Ishikawa (cell line): Measurements from ENCODE around the gene FOSL1.

ENCODE experiments used
- CEBPB ChIP-seq: IDR thresholded peaks from 2 replicates; pipeline ENCODE4 v1.6.1; 2012
- CREB1 ChIP-seq: IDR thresholded peaks from 2 replicates; pipeline ENCODE4 v1.6.1; 2012; ENCODE audit warnings: low read depth
- EGR1 ChIP-seq: IDR thresholded peaks from 2 replicates; pipeline ENCODE4 v1.6.1; 2012
- EP300 ChIP-seq: IDR thresholded peaks from 2 replicates; pipeline ENCODE4 v1.6.1; 2012; ENCODE audit warnings: borderline replicate concordance
- FOXM1 ChIP-seq: IDR thresholded peaks from 2 replicates; pipeline ENCODE4 v1.6.1; 2012; ENCODE audit warnings: low read depth, borderline replicate concordance
- NFIC ChIP-seq: IDR thresholded peaks from 2 replicates; pipeline ENCODE4 v1.6.1; 2012
- RAD21 ChIP-seq: IDR thresholded peaks from 2 replicates; pipeline ENCODE4 v1.6.1; 2012; ENCODE audit warnings: low read depth
- TAF1 ChIP-seq: IDR thresholded peaks from 2 replicates; pipeline ENCODE4 v1.6.1; 2012; ENCODE audit warnings: low read depth, mild to moderate bottlenecking
- TCF12 ChIP-seq: IDR thresholded peaks from 2 replicates; pipeline ENCODE4 v1.6.1; 2012; ENCODE audit warnings: low read depth
- TEAD4 ChIP-seq: IDR thresholded peaks from 2 replicates; pipeline ENCODE4 v1.6.1; 2012
- YY1 ChIP-seq: IDR thresholded peaks from 2 replicates; pipeline ENCODE4 v1.6.1; 2012; ENCODE audit warnings: low read depth
- ZBTB7A ChIP-seq: IDR thresholded peaks from 2 replicates; pipeline ENCODE4 v1.6.1; 2012; ENCODE audit warnings: low read depth
- TF ChIP-seq, protein P1 (sequence below): IDR thresholded peaks from 2 replicates; pipeline ENCODE4 v1.6.1; 2012
- TF ChIP-seq, protein P2 (sequence below): IDR thresholded peaks from 2 replicates; pipeline ENCODE4 v1.6.1; 2012
- TF ChIP-seq, protein P3 (sequence below): IDR thresholded peaks from 2 replicates; pipeline ENCODE4 v1.6.1; 2012; ENCODE audit warnings: low read depth, mild to moderate bottlenecking

FOSL1 gene

DNA sequence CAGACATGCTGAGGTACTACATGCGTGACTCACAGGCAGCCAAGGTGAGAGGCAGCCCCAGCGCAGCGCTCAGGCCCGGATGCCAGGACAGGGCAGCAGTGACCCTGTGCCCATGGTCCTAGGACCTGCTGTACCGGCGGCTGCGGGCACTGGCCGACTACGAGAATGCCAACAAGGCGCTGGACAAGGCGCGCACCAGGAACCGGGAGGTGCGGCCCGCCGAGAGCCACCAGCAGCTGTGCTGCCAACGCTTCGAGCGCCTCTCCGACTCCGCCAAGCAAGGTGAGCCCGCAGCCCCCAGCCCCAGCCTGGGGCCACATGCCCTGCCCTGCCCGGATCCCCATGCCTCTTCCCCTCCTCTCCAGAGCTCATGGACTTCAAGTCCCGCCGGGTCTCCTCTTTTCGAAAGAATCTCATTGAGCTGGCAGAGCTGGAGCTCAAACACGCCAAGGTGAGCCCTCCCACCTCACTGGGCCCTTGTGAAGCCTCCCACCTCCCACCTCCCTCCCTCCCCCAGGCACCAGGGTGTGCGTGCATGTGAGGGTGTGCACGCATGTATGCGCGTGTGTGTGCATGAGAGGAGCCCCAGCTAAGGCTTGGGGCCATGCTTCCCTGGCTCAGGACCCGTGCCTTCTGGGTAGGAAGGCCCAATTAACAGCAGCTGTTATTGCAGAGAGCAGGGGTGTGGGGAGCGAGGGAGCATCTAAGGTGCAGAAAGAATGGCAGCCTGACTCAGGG lies 47.5 kb downstream of the FOSL1 start:
- TF ChIP-seq TCF12: no peak
- no peak for TF ChIP-seq CEBPB
- TF ChIP-seq, protein P1, sequence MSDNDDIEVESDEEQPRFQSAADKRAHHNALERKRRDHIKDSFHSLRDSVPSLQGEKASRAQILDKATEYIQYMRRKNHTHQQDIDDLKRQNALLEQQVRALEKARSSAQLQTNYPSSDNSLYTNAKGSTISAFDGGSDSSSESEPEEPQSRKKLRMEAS: no peak
- TF ChIP-seq, protein P2, sequence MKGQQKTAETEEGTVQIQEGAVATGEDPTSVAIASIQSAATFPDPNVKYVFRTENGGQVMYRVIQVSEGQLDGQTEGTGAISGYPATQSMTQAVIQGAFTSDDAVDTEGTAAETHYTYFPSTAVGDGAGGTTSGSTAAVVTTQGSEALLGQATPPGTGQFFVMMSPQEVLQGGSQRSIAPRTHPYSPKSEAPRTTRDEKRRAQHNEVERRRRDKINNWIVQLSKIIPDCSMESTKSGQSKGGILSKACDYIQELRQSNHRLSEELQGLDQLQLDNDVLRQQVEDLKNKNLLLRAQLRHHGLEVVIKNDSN: no peak
- no peak for TF ChIP-seq EGR1
- no peak for TF ChIP-seq TEAD4
- no peak for TF ChIP-seq EP300
- no peak for TF ChIP-seq YY1
- no peak for TF ChIP-seq CREB1

DNA sequence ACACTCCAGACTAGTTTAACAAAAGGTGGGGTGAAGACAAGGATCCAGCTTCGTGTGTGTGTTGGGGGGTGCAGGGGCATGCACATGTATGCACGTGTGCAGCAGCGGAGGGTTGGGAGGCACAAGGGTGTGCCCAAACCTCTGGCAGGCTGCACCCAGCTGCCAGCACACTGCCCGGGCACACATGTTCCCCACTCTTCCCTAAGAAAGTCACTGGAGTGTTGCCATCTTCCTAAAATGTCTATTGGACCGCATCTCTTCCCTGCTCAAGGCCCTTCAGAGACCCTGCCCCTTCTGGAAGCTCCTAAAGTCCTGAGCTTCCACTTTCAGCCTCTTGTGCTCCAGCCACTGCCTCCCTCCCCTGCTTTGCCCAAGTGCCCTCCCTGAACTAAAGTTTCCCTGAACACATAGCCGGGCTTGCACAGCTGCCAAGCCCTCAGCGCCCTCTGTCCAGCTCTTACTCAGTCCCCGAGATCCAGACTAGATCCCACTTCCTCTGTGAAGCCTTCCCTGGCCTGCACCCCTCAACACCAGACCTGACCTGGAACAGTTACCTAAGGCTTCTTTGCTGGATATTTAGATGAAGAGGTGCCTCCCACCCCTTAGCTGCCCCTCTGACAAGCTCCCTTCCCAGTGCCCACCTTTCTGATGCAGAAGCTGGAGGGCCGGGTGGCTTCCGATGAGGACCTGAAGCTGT lies 48.2 kb downstream of the FOSL1 start:
- TF ChIP-seq, protein P3, sequence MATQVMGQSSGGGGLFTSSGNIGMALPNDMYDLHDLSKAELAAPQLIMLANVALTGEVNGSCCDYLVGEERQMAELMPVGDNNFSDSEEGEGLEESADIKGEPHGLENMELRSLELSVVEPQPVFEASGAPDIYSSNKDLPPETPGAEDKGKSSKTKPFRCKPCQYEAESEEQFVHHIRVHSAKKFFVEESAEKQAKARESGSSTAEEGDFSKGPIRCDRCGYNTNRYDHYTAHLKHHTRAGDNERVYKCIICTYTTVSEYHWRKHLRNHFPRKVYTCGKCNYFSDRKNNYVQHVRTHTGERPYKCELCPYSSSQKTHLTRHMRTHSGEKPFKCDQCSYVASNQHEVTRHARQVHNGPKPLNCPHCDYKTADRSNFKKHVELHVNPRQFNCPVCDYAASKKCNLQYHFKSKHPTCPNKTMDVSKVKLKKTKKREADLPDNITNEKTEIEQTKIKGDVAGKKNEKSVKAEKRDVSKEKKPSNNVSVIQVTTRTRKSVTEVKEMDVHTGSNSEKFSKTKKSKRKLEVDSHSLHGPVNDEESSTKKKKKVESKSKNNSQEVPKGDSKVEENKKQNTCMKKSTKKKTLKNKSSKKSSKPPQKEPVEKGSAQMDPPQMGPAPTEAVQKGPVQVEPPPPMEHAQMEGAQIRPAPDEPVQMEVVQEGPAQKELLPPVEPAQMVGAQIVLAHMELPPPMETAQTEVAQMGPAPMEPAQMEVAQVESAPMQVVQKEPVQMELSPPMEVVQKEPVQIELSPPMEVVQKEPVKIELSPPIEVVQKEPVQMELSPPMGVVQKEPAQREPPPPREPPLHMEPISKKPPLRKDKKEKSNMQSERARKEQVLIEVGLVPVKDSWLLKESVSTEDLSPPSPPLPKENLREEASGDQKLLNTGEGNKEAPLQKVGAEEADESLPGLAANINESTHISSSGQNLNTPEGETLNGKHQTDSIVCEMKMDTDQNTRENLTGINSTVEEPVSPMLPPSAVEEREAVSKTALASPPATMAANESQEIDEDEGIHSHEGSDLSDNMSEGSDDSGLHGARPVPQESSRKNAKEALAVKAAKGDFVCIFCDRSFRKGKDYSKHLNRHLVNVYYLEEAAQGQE: no peak
- TF ChIP-seq ZBTB7A (no peak), YY1 (no peak), FOXM1 (no peak), CEBPB (no peak), CREB1 (no peak), TCF12 (no peak), TEAD4 (no peak), TAF1 (no peak)
- TF ChIP-seq, protein P1: no peak
- TF ChIP-seq, protein P2: no peak

GRCh38 chr11:65851083-65851579 lies 49.1 kb downstream of the FOSL1 start:
- TF ChIP-seq RAD21: 0 out of 2 replicates have a peak, but pooled peaks have one; percentile 8
- TF ChIP-seq, protein P1: no peak

DNA sequence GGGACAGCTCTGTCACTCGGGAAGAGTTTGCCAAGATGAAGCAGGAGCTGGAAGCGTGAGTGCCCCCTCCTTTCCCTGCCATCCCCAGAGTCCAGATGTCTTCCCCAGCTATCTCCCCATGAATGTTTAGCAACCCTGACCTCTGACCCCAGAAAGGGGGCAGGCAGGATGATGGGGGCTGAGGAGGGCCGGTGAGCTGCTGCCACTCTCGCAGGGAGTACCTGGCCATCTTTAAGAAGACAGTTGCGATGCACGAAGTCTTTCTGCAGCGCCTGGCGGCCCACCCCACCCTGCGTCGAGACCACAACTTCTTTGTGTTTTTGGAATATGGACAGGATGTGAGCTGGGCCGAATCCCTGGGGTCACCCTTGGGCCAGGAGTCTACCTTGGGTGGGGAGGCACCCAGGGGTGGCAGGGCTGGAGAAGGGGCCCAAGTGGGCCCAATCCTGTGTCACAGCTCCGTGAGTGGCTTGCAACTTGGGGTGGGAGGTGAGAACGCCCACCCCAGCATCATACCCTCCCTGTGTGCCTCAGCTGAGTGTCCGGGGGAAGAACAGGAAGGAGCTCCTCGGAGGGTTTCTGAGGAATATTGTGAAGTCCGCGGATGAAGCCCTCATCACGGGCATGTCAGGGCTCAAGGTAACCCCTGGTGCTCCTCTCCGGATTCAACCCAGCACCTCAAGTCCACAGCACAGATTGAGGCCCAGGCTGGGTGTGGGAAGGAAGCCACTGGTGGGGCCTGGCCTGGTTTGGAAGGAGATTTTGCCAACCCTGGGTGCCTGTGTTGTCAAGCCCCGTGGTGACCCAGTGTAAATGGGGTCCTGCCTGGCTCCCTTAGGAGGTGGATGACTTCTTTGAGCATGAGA lies 49.7 kb downstream of the FOSL1 start:
- TF ChIP-seq TCF12: no peak
- no peak for TF ChIP-seq RAD21
- TF ChIP-seq EP300: no peak
- no peak for TF ChIP-seq NFIC
- TF ChIP-seq, protein P3: no peak
- TF ChIP-seq, protein P2: no peak
- TF ChIP-seq CREB1: no peak
- no peak for TF ChIP-seq CEBPB
- TF ChIP-seq, protein P1: no peak
- TF ChIP-seq YY1: no peak
- no peak for TF ChIP-seq FOXM1
- no peak for TF ChIP-seq TEAD4
- no peak for TF ChIP-seq EGR1
- no peak for TF ChIP-seq ZBTB7A
